SK-N-SH treated with all-trans-retinoic acid at 6 μM for 48 hours (cell line): ENCODE results near the gene CCDC82.

Experiments used
- ATAC-seq: fragments of 200-7000 bp; cut with Tn5 transposase; 3 replicates; pipeline ENCODE4 v1.9.1; 2020; ENCODE audit warnings: mild to moderate bottlenecking, moderate library complexity
- ARNTL ChIP-seq: fragments of 450-650 bp; formaldehyde crosslinking; IDR thresholded peaks from 2 replicates; pipeline ENCODE4 v1.5.0; 2020; ENCODE audit warnings: low read depth, mild to moderate bottlenecking, moderate library complexity, borderline replicate concordance
- BACH2 ChIP-seq: fragments of 250-450 bp; sonication (Bioruptor Pico); IDR thresholded peaks from 2 replicates; pipeline ENCODE4 v1.9.0; 2021; ENCODE audit warnings: mild to moderate bottlenecking, borderline replicate concordance
- CSDC2 ChIP-seq: fragments of 250-450 bp; sonication (Bioruptor Pico); IDR thresholded peaks from 2 replicates; pipeline ENCODE4 v1.5.0; 2020; ENCODE audit warnings: mild to moderate bottlenecking, moderate library complexity
- ESRRG ChIP-seq: fragments of 250-450 bp; sonication (Bioruptor Pico); IDR thresholded peaks from 2 replicates; pipeline ENCODE4 v1.6.1; 2021; ENCODE audit warnings: mild to moderate bottlenecking
- GLIS3 ChIP-seq: fragments of 250-450 bp; sonication (Bioruptor Pico); IDR thresholded peaks from 2 replicates; pipeline ENCODE4 v1.5.0; 2020; ENCODE audit warnings: mild to moderate bottlenecking, moderate library complexity
- ISL1 ChIP-seq: fragments of 250-450 bp; sonication (Bioruptor Pico); IDR thresholded peaks from 2 replicates; pipeline ENCODE4 v2.1.2; 2022; ENCODE audit warnings: mild to moderate bottlenecking, moderate library complexity
- OSR1 ChIP-seq: fragments of 250-450 bp; sonication (Bioruptor Pico); IDR thresholded peaks from 2 replicates; pipeline ENCODE4 v1.8.0; 2022; ENCODE audit warnings: moderate library complexity, mild to moderate bottlenecking, inconsistent platforms
- PPARA ChIP-seq: fragments of 250-450 bp; sonication (Bioruptor Pico); IDR thresholded peaks from 2 replicates; pipeline ENCODE4 v1.5.0; 2020; ENCODE audit warnings: mild to moderate bottlenecking, borderline replicate concordance
- RARB ChIP-seq: fragments of 250-450 bp; sonication (Bioruptor Pico); IDR thresholded peaks from 2 replicates; pipeline ENCODE4 v1.8.0; 2021; ENCODE audit warnings: mild to moderate bottlenecking, moderate library complexity
- SNAI2 ChIP-seq: fragments of 250-450 bp; sonication (Bioruptor Pico); IDR thresholded peaks from 2 replicates; pipeline ENCODE4 v1.5.0; 2020; ENCODE audit warnings: mild to moderate bottlenecking, moderate library complexity
- TCF4 ChIP-seq: fragments of 250-450 bp; sonication (Bioruptor Pico); IDR thresholded peaks from 2 replicates; pipeline ENCODE4 v1.8.0; 2021; ENCODE audit warnings: mild to moderate bottlenecking, moderate library complexity, borderline replicate concordance
- TOX ChIP-seq: fragments of 250-450 bp; sonication (Bioruptor Pico); IDR thresholded peaks from 2 replicates; pipeline ENCODE4 v1.8.0; 2021; ENCODE audit warnings: mild to moderate bottlenecking, moderate library complexity, borderline replicate concordance
- ZC3H10 ChIP-seq: fragments of 250-450 bp; sonication (Bioruptor Pico); IDR thresholded peaks from 2 replicates; pipeline ENCODE4 v1.5.1; 2021; ENCODE audit warnings: mild to moderate bottlenecking, moderate library complexity
- ZFP3 ChIP-seq: fragments of 250-450 bp; sonication (Bioruptor Pico); IDR thresholded peaks from 2 replicates; pipeline ENCODE4 v1.5.0; 2020; ENCODE audit warnings: mild to moderate bottlenecking, moderate library complexity
- ZFP30 ChIP-seq: fragments of 450-650 bp; formaldehyde crosslinking; IDR thresholded peaks from 2 replicates; pipeline ENCODE4 v1.5.0; 2022; ENCODE audit warnings: mild to moderate bottlenecking, moderate library complexity
- ZNF565 ChIP-seq: fragments of 450-650 bp; formaldehyde crosslinking; conservative IDR thresholded peaks from 2 replicates; pipeline ENCODE4 v1.5.0; 2020; ENCODE audit warnings: low read depth, mild to moderate bottlenecking, moderate library complexity
- ZNF70 ChIP-seq: fragments of 450-650 bp; formaldehyde crosslinking; IDR thresholded peaks from 2 replicates; pipeline ENCODE4 v1.5.0; 2020; ENCODE audit warnings: mild to moderate bottlenecking, moderate library complexity
- ZNF8 ChIP-seq: fragments of 450-650 bp; formaldehyde crosslinking; IDR thresholded peaks from 2 replicates; pipeline ENCODE4 v1.5.0; 2020; ENCODE audit warnings: mild to moderate bottlenecking, moderate library complexity
- TF ChIP-seq, protein P1 (sequence below): fragments of 250-450 bp; sonication (Bioruptor Pico); IDR thresholded peaks from 2 replicates; pipeline ENCODE4 v1.8.0; 2020; ENCODE audit warnings: mild to moderate bottlenecking, moderate library complexity, borderline replicate concordance
- TF ChIP-seq, protein P2 (sequence below): fragments of 250-450 bp; sonication (Bioruptor Pico); IDR thresholded peaks from 2 replicates; pipeline ENCODE4 v1.8.0; 2021; ENCODE audit warnings: low read depth, mild to moderate bottlenecking, moderate library complexity, borderline replicate concordance

Gene CCDC82

DNA sequence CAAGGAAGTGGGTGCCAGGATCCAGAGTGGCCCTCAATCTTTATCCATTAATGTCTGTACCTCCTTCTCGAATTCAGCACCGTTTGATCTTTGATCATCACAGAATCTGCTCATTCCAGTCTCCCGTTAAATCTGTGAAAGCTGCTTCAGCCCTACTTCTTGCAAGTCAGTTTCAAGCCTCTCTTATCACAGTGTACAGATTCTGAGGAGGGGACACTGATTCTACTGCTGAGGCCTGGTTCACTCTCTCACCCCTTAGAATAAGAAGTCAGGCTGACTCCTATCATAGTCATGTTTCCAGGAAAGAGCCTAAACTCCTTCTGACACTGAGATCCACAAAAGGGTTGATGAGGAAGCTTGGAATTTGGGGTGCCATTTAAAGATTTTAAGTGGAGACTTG, 85.7 kb downstream of the CCDC82 start:
- TF ChIP-seq ISL1 (CRISPR knock-in tag): no peak
- TF ChIP-seq TOX (CRISPR knock-in tag): no peak
- no peak for TF ChIP-seq CSDC2
- TF ChIP-seq PPARA (CRISPR knock-in tag): no peak
- no peak for TF ChIP-seq ESRRG (CRISPR knock-in tag)
- TF ChIP-seq ZNF8 (CRISPR knock-in tag): no peak
- no peak for TF ChIP-seq ZNF70
- TF ChIP-seq BACH2: no peak
- no peak for TF ChIP-seq ZNF565
- no peak for TF ChIP-seq ZFP3
- TF ChIP-seq, protein P1, sequence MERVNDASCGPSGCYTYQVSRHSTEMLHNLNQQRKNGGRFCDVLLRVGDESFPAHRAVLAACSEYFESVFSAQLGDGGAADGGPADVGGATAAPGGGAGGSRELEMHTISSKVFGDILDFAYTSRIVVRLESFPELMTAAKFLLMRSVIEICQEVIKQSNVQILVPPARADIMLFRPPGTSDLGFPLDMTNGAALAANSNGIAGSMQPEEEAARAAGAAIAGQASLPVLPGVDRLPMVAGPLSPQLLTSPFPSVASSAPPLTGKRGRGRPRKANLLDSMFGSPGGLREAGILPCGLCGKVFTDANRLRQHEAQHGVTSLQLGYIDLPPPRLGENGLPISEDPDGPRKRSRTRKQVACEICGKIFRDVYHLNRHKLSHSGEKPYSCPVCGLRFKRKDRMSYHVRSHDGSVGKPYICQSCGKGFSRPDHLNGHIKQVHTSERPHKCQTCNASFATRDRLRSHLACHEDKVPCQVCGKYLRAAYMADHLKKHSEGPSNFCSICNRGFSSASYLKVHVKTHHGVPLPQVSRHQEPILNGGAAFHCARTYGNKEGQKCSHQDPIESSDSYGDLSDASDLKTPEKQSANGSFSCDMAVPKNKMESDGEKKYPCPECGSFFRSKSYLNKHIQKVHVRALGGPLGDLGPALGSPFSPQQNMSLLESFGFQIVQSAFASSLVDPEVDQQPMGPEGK (CRISPR knock-in tag): no peak
- TF ChIP-seq ZC3H10: no peak
- no peak for TF ChIP-seq ZFP30 (CRISPR knock-in tag)
- TF ChIP-seq TCF4 (CRISPR knock-in tag): no peak
- TF ChIP-seq RARB: no peak
- TF ChIP-seq, protein P2, sequence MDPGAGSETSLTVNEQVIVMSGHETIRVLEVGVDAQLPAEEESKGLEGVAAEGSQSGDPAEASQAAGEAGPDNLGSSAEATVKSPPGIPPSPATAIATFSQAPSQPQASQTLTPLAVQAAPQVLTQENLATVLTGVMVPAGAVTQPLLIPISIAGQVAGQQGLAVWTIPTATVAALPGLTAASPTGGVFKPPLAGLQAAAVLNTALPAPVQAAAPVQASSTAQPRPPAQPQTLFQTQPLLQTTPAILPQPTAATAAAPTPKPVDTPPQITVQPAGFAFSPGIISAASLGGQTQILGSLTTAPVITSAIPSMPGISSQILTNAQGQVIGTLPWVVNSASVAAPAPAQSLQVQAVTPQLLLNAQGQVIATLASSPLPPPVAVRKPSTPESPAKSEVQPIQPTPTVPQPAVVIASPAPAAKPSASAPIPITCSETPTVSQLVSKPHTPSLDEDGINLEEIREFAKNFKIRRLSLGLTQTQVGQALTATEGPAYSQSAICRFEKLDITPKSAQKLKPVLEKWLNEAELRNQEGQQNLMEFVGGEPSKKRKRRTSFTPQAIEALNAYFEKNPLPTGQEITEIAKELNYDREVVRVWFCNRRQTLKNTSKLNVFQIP (CRISPR knock-in tag): no peak
- no peak for TF ChIP-seq ARNTL (CRISPR knock-in tag)
- no peak for TF ChIP-seq OSR1 (CRISPR knock-in tag)
- TF ChIP-seq, all 23 proteins: peak for 0

DNA sequence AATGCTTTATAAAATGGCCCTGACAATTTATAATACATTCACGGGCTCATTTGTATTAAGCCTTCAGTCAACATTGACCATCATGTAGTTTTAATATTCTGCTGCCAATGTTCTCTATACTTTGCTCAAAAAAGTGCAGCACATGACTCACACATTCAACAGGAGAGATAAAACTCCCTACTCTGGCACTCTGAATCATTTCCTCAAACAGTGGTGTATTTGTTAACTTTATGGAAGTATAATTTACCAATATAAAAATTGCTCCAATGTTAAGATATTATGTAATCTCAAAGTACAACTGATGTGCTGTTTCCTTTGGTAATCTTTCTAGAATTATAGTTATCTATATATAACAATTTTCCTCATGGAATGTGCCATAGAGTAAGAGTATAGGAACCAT, 86.6 kb downstream of the CCDC82 start:
- no peak for TF ChIP-seq OSR1 (CRISPR knock-in tag)
- no peak for TF ChIP-seq TOX (CRISPR knock-in tag)
- TF ChIP-seq ESRRG (CRISPR knock-in tag): no peak
- TF ChIP-seq, protein P2 (CRISPR knock-in tag): no peak
- TF ChIP-seq ISL1 (CRISPR knock-in tag): no peak
- TF ChIP-seq CSDC2: no peak
- TF ChIP-seq BACH2: no peak
- no peak for TF ChIP-seq ZNF70
- TF ChIP-seq SNAI2 (CRISPR knock-in tag): no peak
- no peak for TF ChIP-seq RARB
- no peak for TF ChIP-seq GLIS3 (CRISPR knock-in tag)
- peak; percentile 12; the same call in 2 of the 3 replicates for ATAC-seq

More for the DNA sequence above, 85.7 kb downstream of the CCDC82 start:
- ATAC-seq: no peak
